Body of pancreas (tissue), 4 donors: Measurements from ENCODE around the gene DIDO1. TPM values are rescaled to one million over a fixed set of nuclear protein-coding genes. Genes with fewer than 3 reads are reported as not detected.

Experiments
- ATAC-seq: fragments of 150-250 bp; one replicate; pipeline ENCODE4 v1.9.1; 2016
- DNase-seq, 4 donors: peaks; one replicate each; pipeline ENCODE4 v3.0.0-alpha.2; 2019
- H3K27ac ChIP-seq, 4 donors: fragments of 200-600 bp; sonication (generic); 1 replicate in 3 of 4; 2 replicates in 1 of 4; pipeline versions ENCODE4 v1.5.1 to v1.6.1; 2016 to 2019; ENCODE audit warnings: mild to moderate bottlenecking in 1 of 4, mixed read lengths in 1 of 4, moderate library complexity in 1 of 4
- H3K27me3 ChIP-seq, 2 donors: fragments of 200-600 bp; sonication (generic); one replicate each; pipeline ENCODE4 v1.6.0; 2016; ENCODE audit warnings: mild to moderate bottlenecking in 1 of 2
- H3K36me3 ChIP-seq, 2 donors: fragments of 200-600 bp; sonication (generic); replicated peaks in 1 of 2; 2 replicates each; pipeline ENCODE4 v1.5.1; 2016; ENCODE audit warnings: low read depth in 2 of 2; ENCODE audit not compliant: insufficient read depth in 1 of 2
- H3K4me1 ChIP-seq: fragments of 200-600 bp; sonication (generic); one replicate; pipeline ENCODE4 v1.6.0; 2016
- H3K4me3 ChIP-seq, 2 donors: fragments of 200-600 bp; sonication (generic); 1 replicate in 1 of 2; 2 replicates in 1 of 2; pipeline ENCODE4 v1.5.1; 2016 to 2019
- H3K9me3 ChIP-seq, 3 donors: fragments of 200-600 bp; sonication (generic); 1 replicate in 2 of 3; 2 replicates in 1 of 3; pipeline ENCODE4 v1.5.1; 2016
- POLR2A ChIP-seq, 3 donors: fragments of 450-650 bp; IDR thresholded peaks; one replicate each; pipeline ENCODE4 v1.6.1; 2016; ENCODE audit warnings: antibody characterized with exemption in 3 of 3, mild to moderate bottlenecking in 2 of 3
- WGBS, 2 donors: methylation state at CpG; one replicate each; pipeline ENCODE4 v1.1.5; 2017; 5-methylcytosine and 5-hydroxymethylcytosine counted together
- intact Hi-C: fragments of 100-400 bp; cut with DNase I; formaldehyde crosslinking; loops from one replicate; pipeline ENCODE4 v1.15.1; 2023
- small RNA-seq: library from RNA; depleted of rRNA; stranded (forward); fragments of <200 nt; gene quantifications from one replicate; pipeline ENCODE3, GENCODE V24; 2016
- total RNA-seq, 2 donors: library from RNA; depleted of rRNA; stranded (reverse); fragments of >200 nt; gene quantifications; one replicate each; pipeline ENCODE4 v1.1.0, GENCODE V29; 2016
- TF ChIP-seq, protein P1 (sequence below), 7 experiments: fragments of 450-650 bp in 4 of 7; fragments of 200-600 bp in 3 of 7; sonication (generic) in 3 of 7; IDR thresholded peaks; one replicate each; pipeline ENCODE4 v1.5.1; 2016 to 2019; ENCODE audit warnings: antibody characterized with exemption in 7 of 7

The DIDO1 gene
- total RNA-seq, 2 donors from 2014 or later, result 38.4 to 51.7 TPM

GRCh38 chr20:62828051-62828450 lies 98.3 kb downstream of the DIDO1 start:
- peaks cover 44% of the 10 kb centered on the region for H3K4me1 ChIP-seq
- intact Hi-C loops, result no loop called here
- no peak overlapping the region for H3K4me3 ChIP-seq
- H3K27me3 ChIP-seq, result no peaks in the 10 kb centered on the region
- no peak overlapping the region for H3K27ac ChIP-seq
- no peak for DNase-seq
- H3K36me3 ChIP-seq, result no peaks in the 10 kb centered on the region
- H3K9me3 ChIP-seq, result no peaks in the 10 kb centered on the region
- WGBS, 2 donors, result 69% methylated on average over 9 of the region's 9 CpGs; no CpG with 5 or more reads in 1 of the 2 donors
- TF ChIP-seq POLR2A (IDR thresholded peaks at IDR 0.05), result no peak
- TF ChIP-seq, protein P1, sequence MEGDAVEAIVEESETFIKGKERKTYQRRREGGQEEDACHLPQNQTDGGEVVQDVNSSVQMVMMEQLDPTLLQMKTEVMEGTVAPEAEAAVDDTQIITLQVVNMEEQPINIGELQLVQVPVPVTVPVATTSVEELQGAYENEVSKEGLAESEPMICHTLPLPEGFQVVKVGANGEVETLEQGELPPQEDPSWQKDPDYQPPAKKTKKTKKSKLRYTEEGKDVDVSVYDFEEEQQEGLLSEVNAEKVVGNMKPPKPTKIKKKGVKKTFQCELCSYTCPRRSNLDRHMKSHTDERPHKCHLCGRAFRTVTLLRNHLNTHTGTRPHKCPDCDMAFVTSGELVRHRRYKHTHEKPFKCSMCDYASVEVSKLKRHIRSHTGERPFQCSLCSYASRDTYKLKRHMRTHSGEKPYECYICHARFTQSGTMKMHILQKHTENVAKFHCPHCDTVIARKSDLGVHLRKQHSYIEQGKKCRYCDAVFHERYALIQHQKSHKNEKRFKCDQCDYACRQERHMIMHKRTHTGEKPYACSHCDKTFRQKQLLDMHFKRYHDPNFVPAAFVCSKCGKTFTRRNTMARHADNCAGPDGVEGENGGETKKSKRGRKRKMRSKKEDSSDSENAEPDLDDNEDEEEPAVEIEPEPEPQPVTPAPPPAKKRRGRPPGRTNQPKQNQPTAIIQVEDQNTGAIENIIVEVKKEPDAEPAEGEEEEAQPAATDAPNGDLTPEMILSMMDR (IDR thresholded peaks at IDR 0.05), result no peak
- no peak for ATAC-seq

Small RNA genes lying within 50 kb of the gene (small RNA-seq; reads per million reads assigned to genes)
- not detected for gene DPH3P1

Other genes starting within 250 kb of the DIDO1 start
- gene NTSR1, start 217.7 kb downstream of the DIDO1 start, total RNA-seq, result not detected
- gene MRGBP, start 130.0 kb downstream of the DIDO1 start, total RNA-seq, result 10 to 100 TPM in 1 of 2 donors, 1 to 10 TPM in 1; 7.0 to 10.2 TPM
- gene OGFR, start 121.7 kb downstream of the DIDO1 start, total RNA-seq, result 10 to 100 TPM; 46.4 to 47.8 TPM
- gene COL9A3, start 109.5 kb downstream of the DIDO1 start, total RNA-seq, result 10 to 100 TPM; 25.2 to 69.5 TPM
- 1 to 10 TPM; 2.0 to 7.5 TPM for gene TCFL5, start 64.7 kb downstream of the DIDO1 start, total RNA-seq
- gene GID8, start 11.6 kb upstream of the DIDO1 start, total RNA-seq, result 10 to 100 TPM; 26.2 to 29.7 TPM
- 1 to 10 TPM in 1 of 2 donors, under 1 TPM in 1; 0.78 to 4.9 TPM for gene SLC17A9, start 26.2 kb upstream of the DIDO1 start, total RNA-seq
- not detected for gene BHLHE23, start 80.5 kb upstream of the DIDO1 start, total RNA-seq